Activated naive CD8-positive, alpha-beta T cell treated with anti-CD3 and anti-CD28 coated beads, Interleukin-2, amount 50 U/mL, for 16 hours (primary cell): ENCODE measurements around the gene TSPAN13.

Experiments used
- DNase-seq: peaks from one replicate; pipeline ENCODE4 v3.0.0-alpha.2; 2020; ENCODE audit warnings: low read depth, low spot score

The TSPAN13 gene

GRCh38 chr7:16812542-16813231 is 59.1 kb downstream of the TSPAN13 start:
- DNase-seq: no peak

GRCh38 chr7:16813232-16813616 is 59.7 kb downstream of the TSPAN13 start:
- no peak for DNase-seq

GRCh38 chr7:16815001-16815400 is 61.4 kb downstream of the TSPAN13 start:
- no peak for DNase-seq

GRCh38 chr7:16816824-16817223 is 63.3 kb downstream of the TSPAN13 start:
- no peak for DNase-seq

GRCh38 chr7:16817536-16817935 is 64.0 kb downstream of the TSPAN13 start:
- DNase-seq: no peak

- no peak for DNase-seq
Observed at GRCh38 chr7:16818732-16819131, 65.2 kb downstream of the TSPAN13 start.

GRCh38 chr7:16822029-16822428 is 68.5 kb downstream of the TSPAN13 start:
- DNase-seq: no peak

- no peak for DNase-seq
Observed at GRCh38 chr7:16826060-16826459, 72.5 kb downstream of the TSPAN13 start.

GRCh38 chr7:16833373-16833772 is 79.8 kb downstream of the TSPAN13 start:
- no peak for DNase-seq
